IMR-90 (cell line): ENCODE measurements around the gene TCFL5. TPM values are rescaled to one million over a fixed set of nuclear protein-coding genes. Genes with fewer than 3 reads are reported as not detected.

Experiments
- ATAC-seq: fragments of 200-7000 bp; cut with Tn5 transposase; 2 replicates; pipeline ENCODE4 v1.9.1; 2020; ENCODE audit warnings: low read depth, mild to moderate bottlenecking, moderate library complexity
- BruUV-seq: library from RNA; stranded (reverse); fragments of 400-500 nt; replicated peaks from 2 replicates; lab custom pipeline; 2021; lab: Mats Ljungman, UMichigan
- CTCF ChIA-PET: fragments of 300-600 bp; formaldehyde crosslinking; extraction: SDS; loops from one replicate; lab custom pipeline; 2021; ENCODE audit warnings: antibody characterized with exemption; lab: Yijun Ruan, JAX
- POLR2A ChIA-PET: fragments of 300-600 bp; sonication (Branson Sonifier 250); formaldehyde crosslinking; loops from one replicate; lab custom pipeline; 2022; ENCODE audit warnings: antibody characterized with exemption; ENCODE audit not compliant: unreplicated experiment; lab: Charles Lee
- DNase-seq: peaks from one replicate; pipeline ENCODE4 v3.0.0; 2013
- H2AFZ ChIP-seq: replicated peaks from 2 replicates; pipeline ENCODE3; 2013; ENCODE audit warnings: low read length, mild to moderate bottlenecking; ENCODE audit not compliant: poor library complexity
- H2AK5ac ChIP-seq: 2 replicates; pipeline ENCODE4 v1.6.1; 2013; ENCODE audit warnings: low read depth, low read length, inconsistent platforms
- H2AK9ac ChIP-seq: replicated peaks from 2 replicates; pipeline ENCODE3; 2013; ENCODE audit warnings: mild to moderate bottlenecking, low read depth, low read length, moderate library complexity; ENCODE audit not compliant: poor library complexity
- H2BK120ac ChIP-seq: 2 replicates; pipeline ENCODE4 v1.6.1; 2013; ENCODE audit warnings: low read depth, low read length, inconsistent platforms
- H2BK15ac ChIP-seq: 3 replicates; pipeline ENCODE4 v1.6.1; 2013; ENCODE audit warnings: low read depth, low read length, inconsistent platforms
- H2BK20ac ChIP-seq: 2 replicates; pipeline ENCODE4 v1.6.1; 2013; ENCODE audit warnings: low read depth, mild to moderate bottlenecking, inconsistent platforms, low read length, moderate library complexity
- H2BK5ac ChIP-seq: 2 replicates; pipeline ENCODE4 v1.6.1; 2013; ENCODE audit warnings: mild to moderate bottlenecking, low read depth, low read length, inconsistent platforms; ENCODE audit not compliant: poor library complexity, severe bottlenecking
- H3K14ac ChIP-seq: replicated peaks from 2 replicates; pipeline ENCODE4 v1.6.1; 2013; ENCODE audit warnings: low read depth, low read length, inconsistent platforms
- H3K18ac ChIP-seq: 2 replicates; pipeline ENCODE4 v1.6.1; 2013; ENCODE audit warnings: low read depth, low read length, control low read depth
- H3K23ac ChIP-seq: 2 replicates; pipeline ENCODE4 v1.6.1; 2013; ENCODE audit warnings: low read depth, low read length, inconsistent platforms
- H3K27ac ChIP-seq: 2 replicates; pipeline ENCODE4 v1.5.1; 2013; ENCODE audit warnings: mild to moderate bottlenecking, control low read depth, low read length; ENCODE audit not compliant: insufficient read depth
- H3K27me3 ChIP-seq: 2 replicates; pipeline ENCODE4 v1.6.1; 2013; ENCODE audit warnings: low read length; ENCODE audit not compliant: control insufficient read depth, insufficient read depth
- H3K36me3 ChIP-seq: 2 replicates; pipeline ENCODE4 v1.6.1; 2013; ENCODE audit warnings: low read length, mixed read lengths; ENCODE audit not compliant: control insufficient read depth, insufficient read depth
- H3K4ac ChIP-seq: 2 replicates; pipeline ENCODE4 v1.6.1; 2013; ENCODE audit warnings: low read depth, low read length, inconsistent platforms
- H3K4me1 ChIP-seq: 2 replicates; pipeline ENCODE4 v1.6.1; 2013; ENCODE audit warnings: low read length, mixed read lengths; ENCODE audit not compliant: control insufficient read depth, insufficient read depth
- H3K4me2 ChIP-seq: 2 replicates; pipeline ENCODE4 v1.6.1; 2013; ENCODE audit warnings: low read depth, mild to moderate bottlenecking, control low read depth, low read length, moderate library complexity
- H3K4me3 ChIP-seq: 2 replicates; pipeline ENCODE4 v1.5.1; 2013; ENCODE audit warnings: low read depth, mild to moderate bottlenecking, control low read depth, low read length, moderate library complexity; ENCODE audit not compliant: insufficient read depth
- H3K56ac ChIP-seq: 2 replicates; pipeline ENCODE4 v1.6.1; 2013; ENCODE audit warnings: low read length, inconsistent platforms; ENCODE audit not compliant: insufficient read depth; ENCODE audit errors: extremely low read depth
- H3K79me1 ChIP-seq, 2 experiments: 2 replicates each; pipeline ENCODE4 v1.6.1; 2013; ENCODE audit warnings: low read length in 2 of 2, inconsistent platforms in 1 of 2, low read depth in 1 of 2
- H3K9ac ChIP-seq: 2 replicates; pipeline ENCODE4 v1.6.1; 2013; ENCODE audit warnings: low read depth, low read length, control low read depth
- H3K9me1 ChIP-seq: 2 replicates; pipeline ENCODE4 v1.6.1; 2013; ENCODE audit warnings: low read length, inconsistent platforms; ENCODE audit not compliant: insufficient read depth
- H3K9me3 ChIP-seq: 2 replicates; pipeline ENCODE4 v1.6.1; 2013; ENCODE audit warnings: low read length; ENCODE audit not compliant: control insufficient read depth, insufficient read depth
- H4K20me1 ChIP-seq: 2 replicates; pipeline ENCODE4 v1.6.1; 2013; ENCODE audit warnings: low read length, inconsistent platforms; ENCODE audit not compliant: insufficient read depth
- H4K5ac ChIP-seq: 2 replicates; pipeline ENCODE4 v1.6.1; 2013; ENCODE audit warnings: mild to moderate bottlenecking, low read depth, low read length, control low read depth
- H4K8ac ChIP-seq, 2 experiments: 2 replicates each; pipeline ENCODE4 v1.6.1; 2013; ENCODE audit warnings: low read depth in 2 of 2, low read length in 2 of 2, control low read depth in 1 of 2, inconsistent platforms in 1 of 2
- H4K91ac ChIP-seq: 2 replicates; pipeline ENCODE4 v1.6.1; 2013; ENCODE audit warnings: low read depth, low read length, inconsistent platforms; ENCODE audit not compliant: insufficient read depth
- BHLHE40 ChIP-seq: fragments of 150-350 bp; IDR thresholded peaks from 2 replicates; pipeline ENCODE4 v1.6.1; 2016; ENCODE audit warnings: mild to moderate bottlenecking, low read depth, low read length
- CEBPB ChIP-seq: IDR thresholded peaks from 2 replicates; pipeline ENCODE4 v1.6.1; 2012; ENCODE audit warnings: low read depth, low read length, improper control_type of control experiment
- CHD1 ChIP-seq: IDR thresholded peaks from 2 replicates; pipeline ENCODE4 v1.6.1; 2012; ENCODE audit warnings: low read depth, low read length, improper control_type of control experiment
- CTCF ChIP-seq: conservative IDR thresholded peaks from 2 replicates; pipeline ENCODE4 v1.5.1; 2012; ENCODE audit warnings: mild to moderate bottlenecking, low read depth, low read length, improper control_type of control experiment
- ELK1 ChIP-seq: fragments of 150-350 bp; IDR thresholded peaks from 2 replicates; pipeline ENCODE4 v1.6.1; 2016; ENCODE audit warnings: low read depth, mild to moderate bottlenecking, low read length, moderate library complexity, borderline replicate concordance
- FOS ChIP-seq: fragments of 150-350 bp; IDR thresholded peaks from 2 replicates; pipeline ENCODE4 v1.6.1; 2016; ENCODE audit warnings: low read depth, low read length
- MAFK ChIP-seq: IDR thresholded peaks from 2 replicates; pipeline ENCODE4 v1.6.1; 2012; ENCODE audit warnings: low read depth, low read length, improper control_type of control experiment
- NFE2L2 ChIP-seq: fragments of 150-350 bp; IDR thresholded peaks from 2 replicates; pipeline ENCODE4 v1.6.1; 2016; ENCODE audit warnings: low read depth, mild to moderate bottlenecking, low read length
- POLR2A ChIP-seq: IDR thresholded peaks from 2 replicates; pipeline ENCODE4 v1.6.1; 2012; ENCODE audit warnings: mild to moderate bottlenecking, low read depth, low read length
- RAD21 ChIP-seq: IDR thresholded peaks from 2 replicates; pipeline ENCODE4 v1.6.1; 2012; ENCODE audit warnings: low read length, improper control_type of control experiment
- RCOR1 ChIP-seq: IDR thresholded peaks from 2 replicates; pipeline ENCODE4 v1.6.1; 2012; ENCODE audit warnings: mild to moderate bottlenecking, low read length, improper control_type of control experiment; ENCODE audit not compliant: insufficient replicate concordance
- RFX5 ChIP-seq: IDR thresholded peaks from 2 replicates; pipeline ENCODE4 v1.8.0; 2012; ENCODE audit warnings: low read depth, mild to moderate bottlenecking, low read length, moderate library complexity
- WGBS, 2 experiments: methylation state at CpG; one replicate each; pipeline versions ENCODE4 v1.1.5 to v1.1.7; 2013; ENCODE audit warnings: missing lambda C conversion rate in 2 of 2; ENCODE audit not compliant: insufficient read length in 1 of 2; ENCODE audit errors: extremely low coverage in 2 of 2; 5-methylcytosine and 5-hydroxymethylcytosine counted together
- dilution Hi-C: fragments of 300-500 bp; cut with HindIII; formaldehyde crosslinking; loops from one replicate; pipeline ENCODE4 v1.14.3; 2018; ENCODE audit warnings: low sequenced_read_pairs; ENCODE audit not compliant: unreplicated experiment
- in situ Hi-C: fragments of 300-500 bp; cut with MboI; formaldehyde crosslinking; loops from 3 replicates; pipeline ENCODE4 v1.14.3; 2019; ENCODE audit warnings: low sequenced_read_pairs, inconsistent platforms, mixed read lengths
- intact Hi-C: fragments of 100-400 bp; cut with micrococcal nuclease; formaldehyde crosslinking; loops from 2 replicates; pipeline ENCODE4 v1.10.0; 2022
- polyA plus RNA-seq, 3 experiments: library from polyadenylated mRNA; depleted of rRNA; stranded (reverse); fragments of >200 nt; gene quantifications; 2 replicates each; pipeline ENCODE4 v1.2.3, GENCODE V29; 2012; ENCODE audit warnings: low replicate concordance in 1 of 3
- total RNA-seq: library from RNA; depleted of rRNA; stranded (reverse); fragments of >200 nt; gene quantifications from 2 replicates; pipeline ENCODE4 v1.2.3, GENCODE V29; 2012

Gene TCFL5
- total and polyA plus RNA-seq, 2 of the 4 experiments (the other 2 are of a cell fraction), result 6.0 to 8.2 TPM

DNA sequence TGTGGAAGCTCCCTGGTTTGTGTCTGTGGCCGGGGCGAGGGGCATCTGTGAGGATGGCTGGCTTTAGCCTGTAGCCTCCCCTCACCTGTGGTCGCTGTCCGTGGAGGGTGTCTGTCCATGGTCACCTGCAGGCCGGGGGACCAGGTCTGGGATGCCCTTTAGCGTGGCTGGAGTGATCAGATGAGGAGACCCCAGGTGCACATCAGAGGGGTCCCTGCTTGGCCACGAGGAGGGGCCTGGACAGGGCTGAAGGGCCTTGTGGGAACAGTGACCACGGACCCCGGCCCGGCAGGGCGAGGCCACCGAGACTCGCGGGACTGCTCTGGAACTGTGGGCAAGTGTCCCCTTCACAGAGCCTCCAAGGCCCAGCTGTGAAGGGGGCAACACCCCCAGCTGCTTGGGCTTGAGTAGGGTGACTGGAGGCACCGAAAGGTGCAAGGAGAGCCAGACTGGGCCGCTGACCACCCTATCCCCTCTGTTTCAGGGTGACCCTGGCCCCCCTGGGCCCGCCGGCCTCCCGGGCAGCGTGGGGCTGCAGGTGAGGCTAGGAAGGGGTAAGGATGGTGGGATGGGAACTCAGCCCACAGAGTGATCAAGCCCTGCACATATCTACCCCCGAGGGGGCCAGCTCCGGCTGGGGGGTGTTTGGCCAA, 36.2 kb downstream of the TCFL5 start:
- no peaks in the 10 kb centered on the region for H4K20me1 ChIP-seq
- DNase-seq (no peak), ATAC-seq (no peak)
- no peak overlapping the region for H3K27ac ChIP-seq
- no peak overlapping the region for H3K4me3 ChIP-seq
- no peak overlapping the region for H4K91ac ChIP-seq
- H2AK5ac ChIP-seq, result peak overlapping the region; percentile 8; the same call in 1 of the 2 replicates
- H4K8ac ChIP-seq, result no peak overlapping the region
- H2AK9ac ChIP-seq, result no peak overlapping the region
- POLR2A ChIA-PET, result no interaction called here
- H3K79me1 ChIP-seq, result no peaks in the 10 kb centered on the region
- H3K9me3 ChIP-seq, result no peaks in the 10 kb centered on the region
- no peak overlapping the region for H2AFZ ChIP-seq
- H3K56ac ChIP-seq, result no peak overlapping the region
- no peak overlapping the region for H2BK15ac ChIP-seq
- CTCF ChIA-PET, result no interaction called here
- H3K4me1 ChIP-seq, result no peaks in the 10 kb centered on the region
- no peak overlapping the region for H3K23ac ChIP-seq
- H3K4me2 ChIP-seq, result no peak overlapping the region
- H2BK120ac ChIP-seq, result no peak overlapping the region
- no peak overlapping the region for H3K4ac ChIP-seq
- dilution Hi-C loops (no loop called here), intact Hi-C loops (no loop called here), in situ Hi-C loops (no loop called here)
- H3K36me3 ChIP-seq, result no peaks in the 10 kb centered on the region
- no peak overlapping the region for H2BK20ac ChIP-seq
- 89% methylated on average over 12 of the region's 22 CpGs; no CpG with 5 or more reads in 1 of the 2 experiments for WGBS, 2 experiments
- no peak overlapping the region for H3K9ac ChIP-seq
- no peaks in the 10 kb centered on the region for H3K27me3 ChIP-seq
- H3K14ac ChIP-seq, result no peak overlapping the region
- no peak overlapping the region for H4K5ac ChIP-seq
- no peaks in the 10 kb centered on the region for H3K9me1 ChIP-seq
- H2BK5ac ChIP-seq, result no peak overlapping the region
- TF ChIP-seq POLR2A (no peak), CHD1 (no peak), MAFK (no peak), CTCF (no peak), RAD21 (no peak), RFX5 (no peak), CEBPB (no peak), RCOR1 (no peak), FOS (no peak), BHLHE40 (no peak), ELK1 (no peak), NFE2L2 (no peak)
- no TSS peak for BruUV-seq
- H3K18ac ChIP-seq, result no peak overlapping the region
